HEK293 (cell line): Measurements from ENCODE around the gene S100A11.

Source experiments
- BCL11A ChIP-seq: fragments of 450-650 bp; formaldehyde crosslinking; IDR thresholded peaks from 2 replicates; pipeline ENCODE4 v1.5.1; 2016; ENCODE audit warnings: low read depth, missing biosample characterization, missing genetic modification characterization
- KLF1 ChIP-seq: fragments of 450-650 bp; formaldehyde crosslinking; IDR thresholded peaks from 2 replicates; pipeline ENCODE4 v1.5.1; 2016; ENCODE audit warnings: missing biosample characterization, missing genetic modification characterization
- MEIS1 ChIP-seq: sonication (generic); formaldehyde crosslinking; IDR thresholded peaks from 2 replicates; pipeline ENCODE4 v1.8.1; 2022; ENCODE audit warnings: missing genetic modification reagents, mild to moderate bottlenecking, borderline replicate concordance
- MYNN ChIP-seq: fragments of 450-650 bp; formaldehyde crosslinking; IDR thresholded peaks from 2 replicates; pipeline ENCODE4 v1.5.1; 2016; ENCODE audit warnings: missing biosample characterization, missing genetic modification characterization, borderline replicate concordance
- OVOL3 ChIP-seq: fragments of 450-650 bp; formaldehyde crosslinking; IDR thresholded peaks from 2 replicates; pipeline ENCODE4 v1.5.1; 2016; ENCODE audit warnings: missing biosample characterization, missing genetic modification characterization
- REPIN1 ChIP-seq: fragments of 450-650 bp; formaldehyde crosslinking; IDR thresholded peaks from 2 replicates; pipeline ENCODE4 v1.5.1; 2017; ENCODE audit warnings: missing biosample characterization, missing genetic modification characterization, low read depth
- SALL2 ChIP-seq: fragments of 450-650 bp; formaldehyde crosslinking; IDR thresholded peaks from 2 replicates; pipeline ENCODE4 v1.5.0; 2017; ENCODE audit warnings: missing biosample characterization, mild to moderate bottlenecking, missing genetic modification characterization, borderline replicate concordance
- ZBTB20 ChIP-seq: fragments of 450-650 bp; formaldehyde crosslinking; IDR thresholded peaks from 2 replicates; pipeline ENCODE4 v1.5.1; 2016; ENCODE audit warnings: missing biosample characterization, missing genetic modification characterization
- ZBTB21 ChIP-seq: fragments of 450-650 bp; formaldehyde crosslinking; IDR thresholded peaks from 2 replicates; pipeline ENCODE4 v1.5.1; 2017; ENCODE audit warnings: missing biosample characterization, missing genetic modification characterization
- ZBTB7A ChIP-seq: fragments of 450-650 bp; formaldehyde crosslinking; IDR thresholded peaks from 2 replicates; pipeline ENCODE4 v1.5.1; 2016; ENCODE audit warnings: low read depth, missing biosample characterization, missing genetic modification characterization
- ZNF132 ChIP-seq: fragments of 450-650 bp; formaldehyde crosslinking; IDR thresholded peaks from 2 replicates; pipeline ENCODE4 v1.5.1; 2017; ENCODE audit warnings: missing biosample characterization, missing genetic modification characterization, borderline replicate concordance
- ZNF138 ChIP-seq: fragments of 450-650 bp; formaldehyde crosslinking; IDR thresholded peaks from 2 replicates; pipeline ENCODE4 v1.5.1; 2016; ENCODE audit warnings: missing biosample characterization, missing genetic modification characterization, borderline replicate concordance
- ZNF16 ChIP-seq: fragments of 450-650 bp; formaldehyde crosslinking; IDR thresholded peaks from 2 replicates; pipeline ENCODE4 v1.5.1; 2016; ENCODE audit warnings: low read depth, missing biosample characterization, missing genetic modification characterization
- ZNF175 ChIP-seq: fragments of 450-650 bp; formaldehyde crosslinking; IDR thresholded peaks from 2 replicates; pipeline ENCODE4 v1.5.1; 2016; ENCODE audit warnings: missing biosample characterization, missing genetic modification characterization
- ZNF23 ChIP-seq: fragments of 450-650 bp; formaldehyde crosslinking; IDR thresholded peaks from 2 replicates; pipeline ENCODE4 v1.5.1; 2016; ENCODE audit warnings: missing biosample characterization, missing genetic modification characterization, borderline replicate concordance
- ZNF335 ChIP-seq: fragments of 450-650 bp; formaldehyde crosslinking; conservative IDR thresholded peaks from 2 replicates; pipeline ENCODE4 v1.5.1; 2016; ENCODE audit warnings: missing biosample characterization, missing genetic modification characterization
- ZNF423 ChIP-seq: fragments of 450-650 bp; formaldehyde crosslinking; IDR thresholded peaks from 2 replicates; pipeline ENCODE4 v1.5.1; 2016; ENCODE audit warnings: missing biosample characterization, missing genetic modification characterization
- ZNF433 ChIP-seq: fragments of 450-650 bp; formaldehyde crosslinking; IDR thresholded peaks from 2 replicates; pipeline ENCODE4 v1.5.1; 2016; ENCODE audit warnings: missing biosample characterization, missing genetic modification characterization, low read depth
- ZNF558 ChIP-seq: fragments of 450-650 bp; formaldehyde crosslinking; IDR thresholded peaks from 2 replicates; pipeline ENCODE4 v1.5.1; 2016; ENCODE audit warnings: missing biosample characterization, missing genetic modification characterization
- ZNF600 ChIP-seq: fragments of 450-650 bp; formaldehyde crosslinking; IDR thresholded peaks from 2 replicates; pipeline ENCODE4 v1.5.1; 2016; ENCODE audit warnings: missing biosample characterization, missing genetic modification characterization
- ZNF658 ChIP-seq: fragments of 450-650 bp; formaldehyde crosslinking; IDR thresholded peaks from 2 replicates; pipeline ENCODE4; 2016; ENCODE audit warnings: missing biosample characterization, missing genetic modification characterization
- ZNF670 ChIP-seq: fragments of 450-650 bp; formaldehyde crosslinking; IDR thresholded peaks from 2 replicates; pipeline ENCODE4 v1.5.1; 2016; ENCODE audit warnings: missing biosample characterization, missing genetic modification characterization, low read depth
- ZNF76 ChIP-seq: fragments of 450-650 bp; formaldehyde crosslinking; IDR thresholded peaks from 2 replicates; pipeline ENCODE4; 2016; ENCODE audit warnings: low read depth, missing biosample characterization, missing genetic modification characterization, borderline replicate concordance
- ZNF843 ChIP-seq: fragments of 450-650 bp; formaldehyde crosslinking; IDR thresholded peaks from 2 replicates; pipeline ENCODE4 v1.5.1; 2016; ENCODE audit warnings: missing biosample characterization, missing genetic modification characterization
- TF ChIP-seq, protein P1 (sequence below): fragments of 450-650 bp; formaldehyde crosslinking; IDR thresholded peaks from 2 replicates; pipeline ENCODE4 v1.5.1; 2017; ENCODE audit warnings: missing biosample characterization, missing genetic modification characterization
- TF ChIP-seq, protein P2 (sequence below): fragments of 450-650 bp; formaldehyde crosslinking; optimal IDR thresholded peaks from 2 replicates; pipeline ENCODE3; 2016; ENCODE audit warnings: missing biosample characterization, mild to moderate bottlenecking, missing genetic modification characterization
- TF ChIP-seq, protein P3 (sequence below): fragments of 450-650 bp; formaldehyde crosslinking; IDR thresholded peaks from 2 replicates; pipeline ENCODE4 v1.5.1; 2016; ENCODE audit warnings: missing biosample characterization, missing genetic modification characterization
- TF ChIP-seq, protein P4 (sequence below): fragments of 450-650 bp; formaldehyde crosslinking; IDR thresholded peaks from 2 replicates; pipeline ENCODE4 v1.5.1; 2016; ENCODE audit warnings: missing biosample characterization, missing genetic modification characterization
- TF ChIP-seq, protein P5 (sequence below): fragments of 450-650 bp; formaldehyde crosslinking; IDR thresholded peaks from 2 replicates; pipeline ENCODE4 v1.5.1; 2016; ENCODE audit warnings: missing biosample characterization, missing genetic modification characterization, borderline replicate concordance

S100A11 gene

DNA sequence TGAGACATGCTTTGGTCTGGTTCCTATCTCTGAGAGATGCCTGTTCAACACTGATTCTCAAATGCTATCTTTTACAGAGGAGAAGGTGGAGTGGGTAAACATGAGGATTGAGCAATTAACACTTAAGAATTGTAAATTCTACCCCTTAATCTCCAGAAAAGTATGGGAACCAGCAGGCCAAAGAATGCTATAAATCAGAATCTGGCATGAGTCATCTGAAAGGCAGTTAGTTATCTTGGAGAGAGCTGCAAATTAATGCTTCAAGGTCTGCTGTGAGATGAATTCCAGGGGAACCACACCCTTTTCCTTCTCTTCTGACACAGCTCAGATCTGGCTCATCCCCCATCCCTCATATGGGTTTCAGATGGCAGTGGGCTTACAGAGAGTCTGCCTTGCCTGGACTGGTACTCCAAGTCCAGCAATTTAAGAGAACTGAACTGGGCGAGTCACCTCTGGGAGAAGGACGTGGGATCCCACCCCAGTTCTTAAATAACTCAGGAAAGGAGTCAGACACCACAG lies 48.3 kb downstream of the S100A11 start (continued):
- TF ChIP-seq, protein P1, sequence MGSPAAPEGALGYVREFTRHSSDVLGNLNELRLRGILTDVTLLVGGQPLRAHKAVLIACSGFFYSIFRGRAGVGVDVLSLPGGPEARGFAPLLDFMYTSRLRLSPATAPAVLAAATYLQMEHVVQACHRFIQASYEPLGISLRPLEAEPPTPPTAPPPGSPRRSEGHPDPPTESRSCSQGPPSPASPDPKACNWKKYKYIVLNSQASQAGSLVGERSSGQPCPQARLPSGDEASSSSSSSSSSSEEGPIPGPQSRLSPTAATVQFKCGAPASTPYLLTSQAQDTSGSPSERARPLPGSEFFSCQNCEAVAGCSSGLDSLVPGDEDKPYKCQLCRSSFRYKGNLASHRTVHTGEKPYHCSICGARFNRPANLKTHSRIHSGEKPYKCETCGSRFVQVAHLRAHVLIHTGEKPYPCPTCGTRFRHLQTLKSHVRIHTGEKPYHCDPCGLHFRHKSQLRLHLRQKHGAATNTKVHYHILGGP = peak; percentile 50; the same call in 1 of the 2 replicates
- TF ChIP-seq ZNF423 (tag by site-specific recombination) = no peak
- TF ChIP-seq ZBTB21 (tag by site-specific recombination) = peak; percentile 79
- no peak for TF ChIP-seq ZNF670
- TF ChIP-seq, protein P2, sequence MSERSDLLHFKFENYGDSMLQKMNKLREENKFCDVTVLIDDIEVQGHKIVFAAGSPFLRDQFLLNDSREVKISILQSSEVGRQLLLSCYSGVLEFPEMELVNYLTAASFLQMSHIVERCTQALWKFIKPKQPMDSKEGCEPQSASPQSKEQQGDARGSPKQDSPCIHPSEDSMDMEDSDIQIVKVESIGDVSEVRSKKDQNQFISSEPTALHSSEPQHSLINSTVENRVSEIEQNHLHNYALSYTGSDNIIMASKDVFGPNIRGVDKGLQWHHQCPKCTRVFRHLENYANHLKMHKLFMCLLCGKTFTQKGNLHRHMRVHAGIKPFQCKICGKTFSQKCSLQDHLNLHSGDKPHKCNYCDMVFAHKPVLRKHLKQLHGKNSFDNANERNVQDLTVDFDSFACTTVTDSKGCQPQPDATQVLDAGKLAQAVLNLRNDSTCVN (tag by site-specific recombination) = no peak
- peak; percentile 87 for TF ChIP-seq KLF1 (tag by site-specific recombination)
- no peak for TF ChIP-seq ZNF132 (tag by site-specific recombination)
- no peak for TF ChIP-seq ZNF138 (tag by site-specific recombination)
- TF ChIP-seq ZNF558 = peak; percentile 77; the same call in 1 of the 2 replicates
- TF ChIP-seq REPIN1 (tag by site-specific recombination) = no peak
- TF ChIP-seq, protein P3, sequence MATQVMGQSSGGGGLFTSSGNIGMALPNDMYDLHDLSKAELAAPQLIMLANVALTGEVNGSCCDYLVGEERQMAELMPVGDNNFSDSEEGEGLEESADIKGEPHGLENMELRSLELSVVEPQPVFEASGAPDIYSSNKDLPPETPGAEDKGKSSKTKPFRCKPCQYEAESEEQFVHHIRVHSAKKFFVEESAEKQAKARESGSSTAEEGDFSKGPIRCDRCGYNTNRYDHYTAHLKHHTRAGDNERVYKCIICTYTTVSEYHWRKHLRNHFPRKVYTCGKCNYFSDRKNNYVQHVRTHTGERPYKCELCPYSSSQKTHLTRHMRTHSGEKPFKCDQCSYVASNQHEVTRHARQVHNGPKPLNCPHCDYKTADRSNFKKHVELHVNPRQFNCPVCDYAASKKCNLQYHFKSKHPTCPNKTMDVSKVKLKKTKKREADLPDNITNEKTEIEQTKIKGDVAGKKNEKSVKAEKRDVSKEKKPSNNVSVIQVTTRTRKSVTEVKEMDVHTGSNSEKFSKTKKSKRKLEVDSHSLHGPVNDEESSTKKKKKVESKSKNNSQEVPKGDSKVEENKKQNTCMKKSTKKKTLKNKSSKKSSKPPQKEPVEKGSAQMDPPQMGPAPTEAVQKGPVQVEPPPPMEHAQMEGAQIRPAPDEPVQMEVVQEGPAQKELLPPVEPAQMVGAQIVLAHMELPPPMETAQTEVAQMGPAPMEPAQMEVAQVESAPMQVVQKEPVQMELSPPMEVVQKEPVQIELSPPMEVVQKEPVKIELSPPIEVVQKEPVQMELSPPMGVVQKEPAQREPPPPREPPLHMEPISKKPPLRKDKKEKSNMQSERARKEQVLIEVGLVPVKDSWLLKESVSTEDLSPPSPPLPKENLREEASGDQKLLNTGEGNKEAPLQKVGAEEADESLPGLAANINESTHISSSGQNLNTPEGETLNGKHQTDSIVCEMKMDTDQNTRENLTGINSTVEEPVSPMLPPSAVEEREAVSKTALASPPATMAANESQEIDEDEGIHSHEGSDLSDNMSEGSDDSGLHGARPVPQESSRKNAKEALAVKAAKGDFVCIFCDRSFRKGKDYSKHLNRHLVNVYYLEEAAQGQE (tag by site-specific recombination) = no peak
- no peak for TF ChIP-seq ZNF433 (tag by site-specific recombination)
- no peak for TF ChIP-seq ZNF76 (tag by site-specific recombination)
- TF ChIP-seq OVOL3 (tag by site-specific recombination) = no peak
- peak; percentile 47 for TF ChIP-seq ZNF335 (tag by site-specific recombination)
- no peak for TF ChIP-seq ZBTB7A (tag by site-specific recombination)
- no peak for TF ChIP-seq MYNN (tag by site-specific recombination)
- no peak for TF ChIP-seq SALL2 (tag by site-specific recombination)
- TF ChIP-seq ZNF658 (tag by site-specific recombination) = no peak
- TF ChIP-seq MEIS1 (CRISPR knock-in tag) = 0 out of 2 replicates have a peak, but pooled peaks have one; percentile 65
- peak; percentile 94 for TF ChIP-seq ZNF843 (tag by site-specific recombination)
- peak; percentile 78; the same call in 1 of the 2 replicates for TF ChIP-seq BCL11A (tag by site-specific recombination)
- TF ChIP-seq, protein P4, sequence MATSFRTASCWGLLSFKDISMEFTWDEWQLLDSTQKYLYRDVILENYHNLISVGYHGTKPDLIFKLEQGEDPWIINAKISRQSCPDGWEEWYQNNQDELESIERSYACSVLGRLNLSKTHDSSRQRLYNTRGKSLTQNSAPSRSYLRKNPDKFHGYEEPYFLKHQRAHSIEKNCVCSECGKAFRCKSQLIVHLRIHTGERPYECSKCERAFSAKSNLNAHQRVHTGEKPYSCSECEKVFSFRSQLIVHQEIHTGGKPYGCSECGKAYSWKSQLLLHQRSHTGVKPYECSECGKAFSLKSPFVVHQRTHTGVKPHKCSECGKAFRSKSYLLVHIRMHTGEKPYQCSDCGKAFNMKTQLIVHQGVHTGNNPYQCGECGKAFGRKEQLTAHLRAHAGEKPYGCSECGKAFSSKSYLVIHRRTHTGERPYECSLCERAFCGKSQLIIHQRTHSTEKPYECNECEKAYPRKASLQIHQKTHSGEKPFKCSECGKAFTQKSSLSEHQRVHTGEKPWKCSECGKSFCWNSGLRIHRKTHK (tag by site-specific recombination) = no peak
- TF ChIP-seq ZBTB20 (tag by site-specific recombination) = no peak
- no peak for TF ChIP-seq ZNF175 (tag by site-specific recombination)
- no peak; the same call in 1 of the 2 replicates for TF ChIP-seq ZNF600
- TF ChIP-seq ZNF16 (tag by site-specific recombination) = no peak
- TF ChIP-seq, protein P5, sequence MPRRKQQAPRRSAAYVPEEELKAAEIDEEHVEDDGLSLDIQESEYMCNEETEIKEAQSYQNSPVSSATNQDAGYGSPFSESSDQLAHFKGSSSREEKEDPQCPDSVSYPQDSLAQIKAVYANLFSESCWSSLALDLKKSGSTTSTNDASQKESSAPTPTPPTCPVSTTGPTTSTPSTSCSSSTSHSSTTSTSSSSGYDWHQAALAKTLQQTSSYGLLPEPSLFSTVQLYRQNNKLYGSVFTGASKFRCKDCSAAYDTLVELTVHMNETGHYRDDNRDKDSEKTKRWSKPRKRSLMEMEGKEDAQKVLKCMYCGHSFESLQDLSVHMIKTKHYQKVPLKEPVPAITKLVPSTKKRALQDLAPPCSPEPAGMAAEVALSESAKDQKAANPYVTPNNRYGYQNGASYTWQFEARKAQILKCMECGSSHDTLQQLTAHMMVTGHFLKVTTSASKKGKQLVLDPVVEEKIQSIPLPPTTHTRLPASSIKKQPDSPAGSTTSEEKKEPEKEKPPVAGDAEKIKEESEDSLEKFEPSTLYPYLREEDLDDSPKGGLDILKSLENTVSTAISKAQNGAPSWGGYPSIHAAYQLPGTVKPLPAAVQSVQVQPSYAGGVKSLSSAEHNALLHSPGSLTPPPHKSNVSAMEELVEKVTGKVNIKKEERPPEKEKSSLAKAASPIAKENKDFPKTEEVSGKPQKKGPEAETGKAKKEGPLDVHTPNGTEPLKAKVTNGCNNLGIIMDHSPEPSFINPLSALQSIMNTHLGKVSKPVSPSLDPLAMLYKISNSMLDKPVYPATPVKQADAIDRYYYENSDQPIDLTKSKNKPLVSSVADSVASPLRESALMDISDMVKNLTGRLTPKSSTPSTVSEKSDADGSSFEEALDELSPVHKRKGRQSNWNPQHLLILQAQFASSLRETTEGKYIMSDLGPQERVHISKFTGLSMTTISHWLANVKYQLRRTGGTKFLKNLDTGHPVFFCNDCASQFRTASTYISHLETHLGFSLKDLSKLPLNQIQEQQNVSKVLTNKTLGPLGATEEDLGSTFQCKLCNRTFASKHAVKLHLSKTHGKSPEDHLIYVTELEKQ (tag by site-specific recombination) = peak; percentile 92
- TF ChIP-seq ZNF23 (tag by site-specific recombination) = no peak
